Stomach (tissue), 9 donors: Measurements from ENCODE around the gene ST6GALNAC3. TPM values are rescaled to one million over a fixed set of nuclear protein-coding genes. Genes with fewer than 3 reads are reported as not detected.

ENCODE experiments used
- DNase-seq, 2 donors: peaks; one replicate each; pipeline versions ENCODE4 v3.0.0 to v3.0.0-alpha.2; 2013 to 2019
- H3K27ac ChIP-seq, 5 donors: fragments of 200-600 bp in 4 of 5; sonication (generic) in 4 of 5; one replicate each; pipeline ENCODE4 v1.5.1; 2013 to 2019; ENCODE audit warnings: mild to moderate bottlenecking in 1 of 5, moderate library complexity in 1 of 5
- H3K27me3 ChIP-seq, 3 donors: fragments of 200-600 bp; sonication (generic); one replicate each; pipeline ENCODE4 v1.5.1; 2017 to 2019; ENCODE audit warnings: mixed run types in 1 of 3
- H3K36me3 ChIP-seq, 4 donors: fragments of 200-600 bp; sonication (generic); 1 replicate in 3 of 4; 2 replicates in 1 of 4; pipeline ENCODE4 v1.5.1; 2016 to 2019
- H3K4me1 ChIP-seq, 4 donors: fragments of 200-600 bp; sonication (generic); one replicate each; pipeline ENCODE4 v1.5.1; 2016 to 2019
- H3K4me3 ChIP-seq, 4 donors: fragments of 200-600 bp; sonication (generic) in 3 of 4; one replicate each; pipeline ENCODE4 v1.5.1; 2016 to 2019; ENCODE audit warnings: mild to moderate bottlenecking in 1 of 4
- H3K9me3 ChIP-seq, 4 donors: fragments of 200-600 bp; sonication (generic); one replicate each; pipeline ENCODE4 v1.5.1; 2016 to 2019
- EP300 ChIP-seq: sonication (generic); formaldehyde crosslinking; IDR thresholded peaks from one replicate; pipeline ENCODE4 v1.6.1; 2017; ENCODE audit warnings: antibody characterized with exemption
- POLR2A ChIP-seq, 4 donors: fragments of 450-650 bp; IDR thresholded peaks; one replicate each; pipeline ENCODE4 v1.6.1; 2016; ENCODE audit warnings: antibody characterized with exemption in 4 of 4, control low read depth in 2 of 4, mild to moderate bottlenecking in 1 of 4, moderate library complexity in 1 of 4
- POLR2AphosphoS5 ChIP-seq, 3 donors: sonication (generic); formaldehyde crosslinking; IDR thresholded peaks; one replicate each; pipeline ENCODE4 v1.6.1; 2016; ENCODE audit warnings: antibody characterized with exemption in 3 of 3
- WGBS, 5 donors: extraction: QIAGEN DNeasy Blood & Tissue Kit in 3 of 5; methylation state at CpG; one replicate each; pipeline versions ENCODE4 v1.1.5 to v1.1.7; 2013 to 2018; 5-methylcytosine and 5-hydroxymethylcytosine counted together
- intact Hi-C: fragments of 100-400 bp; cut with DNase I; formaldehyde crosslinking; loops from one replicate; pipeline ENCODE4 v1.15.1; 2023; ENCODE audit warnings: low total_unique reads
- polyA plus RNA-seq, 3 donors: library from polyadenylated mRNA; stranded (reverse); fragments of 200-250 nt; gene quantifications; one replicate each; pipeline ENCODE4 v1.2.3, GENCODE V29; 2013
- total RNA-seq, 5 donors: library from RNA; depleted of rRNA; stranded (reverse); fragments of >200 nt; gene quantifications; one replicate each; pipeline versions ENCODE4 v1.1.0 to v1.2.3, GENCODE V29; 2014 to 2016
- TF ChIP-seq, protein P1 (sequence below), 7 experiments: fragments of 450-650 bp in 4 of 7; fragments of 200-600 bp in 3 of 7; sonication (generic) in 3 of 7; IDR thresholded peaks; one replicate each; pipeline ENCODE4 v1.5.1; 2016 to 2019; ENCODE audit warnings: antibody characterized with exemption in 7 of 7, control low read depth in 2 of 7, mild to moderate bottlenecking in 1 of 7
- donor health status: healthy with polysubstance abuse.
- donor health status: Bipolar disorder and iron deficiency.
- donor health status: healthy.

Gene ST6GALNAC3
- total and polyA plus RNA-seq, 8 donors = under 0.01 to 21.7 (median 1.2) TPM; not detected in 1

GRCh38 chr1:76198452-76198851 is 123.9 kb downstream of the ST6GALNAC3 start:
- Histone ChIP-seq H3K9me3 (peaks cover 0 to 4% (median 0%) of the 10 kb centered on the region in 4 donors), H3K4me1 (no peaks in the 10 kb centered on the region), H3K27ac (no peak overlapping the region), H3K4me3 (no peak overlapping the region), H3K36me3 (no peaks in the 10 kb centered on the region), H3K27me3 (no peaks in the 10 kb centered on the region)
- 91 to 96% (median 94%) methylated on average over 2 of the region's 2 CpGs for WGBS, 5 donors
- TF ChIP-seq EP300 (no peak), POLR2A (IDR thresholded peaks at IDR 0.05) (no peak), POLR2AphosphoS5 (IDR thresholded peaks at IDR 0.05) (no peak)
- TF ChIP-seq, protein P1, sequence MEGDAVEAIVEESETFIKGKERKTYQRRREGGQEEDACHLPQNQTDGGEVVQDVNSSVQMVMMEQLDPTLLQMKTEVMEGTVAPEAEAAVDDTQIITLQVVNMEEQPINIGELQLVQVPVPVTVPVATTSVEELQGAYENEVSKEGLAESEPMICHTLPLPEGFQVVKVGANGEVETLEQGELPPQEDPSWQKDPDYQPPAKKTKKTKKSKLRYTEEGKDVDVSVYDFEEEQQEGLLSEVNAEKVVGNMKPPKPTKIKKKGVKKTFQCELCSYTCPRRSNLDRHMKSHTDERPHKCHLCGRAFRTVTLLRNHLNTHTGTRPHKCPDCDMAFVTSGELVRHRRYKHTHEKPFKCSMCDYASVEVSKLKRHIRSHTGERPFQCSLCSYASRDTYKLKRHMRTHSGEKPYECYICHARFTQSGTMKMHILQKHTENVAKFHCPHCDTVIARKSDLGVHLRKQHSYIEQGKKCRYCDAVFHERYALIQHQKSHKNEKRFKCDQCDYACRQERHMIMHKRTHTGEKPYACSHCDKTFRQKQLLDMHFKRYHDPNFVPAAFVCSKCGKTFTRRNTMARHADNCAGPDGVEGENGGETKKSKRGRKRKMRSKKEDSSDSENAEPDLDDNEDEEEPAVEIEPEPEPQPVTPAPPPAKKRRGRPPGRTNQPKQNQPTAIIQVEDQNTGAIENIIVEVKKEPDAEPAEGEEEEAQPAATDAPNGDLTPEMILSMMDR (IDR thresholded peaks at IDR 0.05) = no peak
- DNase-seq = no peak
- intact Hi-C loops = no loop called here

DNA sequence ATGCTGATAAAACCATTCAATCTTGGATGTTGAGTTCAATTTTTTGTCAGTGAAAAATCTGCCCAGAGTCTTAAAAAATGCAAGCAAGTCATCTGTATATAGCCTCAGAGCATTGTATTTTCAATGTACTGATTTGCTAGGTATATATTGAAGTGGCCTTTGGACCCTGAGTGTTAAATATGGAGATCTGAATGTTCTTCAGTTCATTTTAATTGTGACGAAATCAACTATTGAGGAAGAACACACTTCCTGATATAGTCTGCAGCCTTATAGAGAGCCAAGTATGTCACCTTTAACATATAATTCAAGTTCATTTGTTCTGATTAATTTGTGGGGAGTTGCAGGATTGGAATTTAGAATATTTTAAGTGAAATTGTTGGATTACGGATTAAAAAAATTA is 128.1 kb downstream of the ST6GALNAC3 start:
- Histone ChIP-seq H3K27ac (no peak overlapping the region), H3K36me3 (no peaks in the 10 kb centered on the region), H3K27me3 (no peaks in the 10 kb centered on the region), H3K9me3 (peaks cover 0 to 4% (median 0%) of the 10 kb centered on the region in 4 donors), H3K4me3 (no peak overlapping the region), H3K4me1 (no peaks in the 10 kb centered on the region)
- 84 to 92% (median 85%) methylated on average over 2 of the region's 2 CpGs for WGBS, 5 donors
- intact Hi-C loops = no loop called here
- no peak for DNase-seq
- TF ChIP-seq, protein P1 (IDR thresholded peaks at IDR 0.05) = no peak
- TF ChIP-seq POLR2AphosphoS5 (IDR thresholded peaks at IDR 0.05) = no peak
- no peak for TF ChIP-seq EP300
- TF ChIP-seq POLR2A (IDR thresholded peaks at IDR 0.05) = no peak

GRCh38 chr1:76203127-76203526 is 128.6 kb downstream of the ST6GALNAC3 start:
- no peak for DNase-seq
- no peak for TF ChIP-seq POLR2AphosphoS5 (IDR thresholded peaks at IDR 0.05)
- TF ChIP-seq, protein P1 (IDR thresholded peaks at IDR 0.05) = no peak
- TF ChIP-seq POLR2A (IDR thresholded peaks at IDR 0.05) = no peak
- Histone ChIP-seq H3K4me1 (no peaks in the 10 kb centered on the region), H3K36me3 (no peaks in the 10 kb centered on the region), H3K27ac (no peak overlapping the region), H3K27me3 (no peaks in the 10 kb centered on the region), H3K4me3 (no peak overlapping the region), H3K9me3 (peaks cover 0 to 4% (median 0%) of the 10 kb centered on the region in 4 donors)
- intact Hi-C loops = no loop called here
- WGBS, 5 donors = 83 to 93% (median 90%) methylated on average over 3 of the region's 3 CpGs

- Histone ChIP-seq H3K27me3 (no peaks in the 10 kb centered on the region), H3K36me3 (no peaks in the 10 kb centered on the region)
- intact Hi-C loops = no loop called here
Observed at GRCh38 chr1:76209238-76209637, 134.7 kb downstream of the ST6GALNAC3 start.

More at GRCh38 chr1:76209238-76209637, 134.7 kb downstream of the ST6GALNAC3 start:
- no peak overlapping the region for H3K27ac ChIP-seq
- WGBS, 5 donors = 88 to 97% (median 92%) methylated on average over 4 of the region's 4 CpGs
- TF ChIP-seq POLR2AphosphoS5 (IDR thresholded peaks at IDR 0.05) = no peak
- TF ChIP-seq, protein P1 (IDR thresholded peaks at IDR 0.05) = no peak
- TF ChIP-seq POLR2A (IDR thresholded peaks at IDR 0.05) = no peak
- no peak for TF ChIP-seq EP300
- H3K4me3 ChIP-seq = no peak overlapping the region
- no peaks in the 10 kb centered on the region for H3K9me3 ChIP-seq
- DNase-seq = no peak
- no peaks in the 10 kb centered on the region for H3K4me1 ChIP-seq
